HuH-7.5 (cell line): ENCODE data around the gene FSTL4.
"Not testable (repeated sequence)": the region's sequence is repeated elsewhere in the genome, so short reads cannot be mapped to it uniquely, and the experiment has no call there.

ENCODE experiments used
- DNase-seq: peaks from one replicate; pipeline ENCODE4 v3.0.0; 2011; ENCODE audit warnings: low spot score

FSTL4 gene

DNA sequence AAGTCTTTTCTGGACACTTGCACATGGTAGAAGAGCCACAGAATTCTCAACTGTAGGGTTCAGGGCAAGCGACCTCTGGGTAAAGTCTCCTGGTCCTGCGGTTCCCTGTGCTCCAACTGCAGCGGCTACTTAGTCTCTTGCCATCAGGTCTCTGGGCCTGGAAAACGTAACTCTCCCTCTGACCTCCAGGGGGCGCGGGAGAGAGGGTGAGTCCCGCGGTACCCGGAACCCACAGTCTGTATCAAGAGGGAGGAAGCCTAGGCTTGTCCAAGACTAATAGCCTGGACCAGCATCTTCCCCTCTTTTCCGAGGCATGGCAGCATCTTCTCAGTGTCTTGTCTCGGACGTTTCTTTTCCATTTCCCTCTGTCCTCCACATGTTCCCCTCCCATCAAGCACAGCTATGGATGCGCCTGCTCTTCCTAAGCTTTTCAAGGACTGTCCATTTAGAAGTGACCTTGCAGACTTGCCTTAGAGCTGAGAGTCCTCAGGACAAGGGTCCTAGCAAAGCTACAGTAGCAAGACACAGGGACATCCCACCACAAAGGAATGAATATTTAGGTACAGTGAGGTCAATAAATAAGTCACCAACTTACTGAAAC is 59.3 kb downstream of the FSTL4 start:
- peak; percentile 32 for DNase-seq

DNA sequence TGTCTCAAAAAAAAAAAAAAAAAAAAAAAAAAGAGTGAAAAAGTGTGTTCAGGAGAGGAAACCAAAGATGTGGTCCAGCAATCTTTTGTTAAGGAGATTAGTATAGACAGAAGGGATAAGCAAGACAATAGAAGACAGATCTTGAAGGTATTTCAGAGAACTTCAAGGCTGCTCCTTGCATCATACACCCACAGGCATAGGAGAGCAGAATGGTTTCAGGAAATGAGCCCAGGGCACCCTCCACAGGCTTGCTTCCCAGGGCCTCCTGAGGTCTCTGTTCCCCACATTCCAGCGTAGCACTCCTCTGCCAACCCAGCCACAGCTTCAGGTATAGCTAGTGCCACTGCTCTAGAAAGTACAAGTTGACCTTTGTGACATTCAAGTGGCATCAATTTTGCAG is 65.8 kb downstream of the FSTL4 start:
- DNase-seq, result no peak

DNA sequence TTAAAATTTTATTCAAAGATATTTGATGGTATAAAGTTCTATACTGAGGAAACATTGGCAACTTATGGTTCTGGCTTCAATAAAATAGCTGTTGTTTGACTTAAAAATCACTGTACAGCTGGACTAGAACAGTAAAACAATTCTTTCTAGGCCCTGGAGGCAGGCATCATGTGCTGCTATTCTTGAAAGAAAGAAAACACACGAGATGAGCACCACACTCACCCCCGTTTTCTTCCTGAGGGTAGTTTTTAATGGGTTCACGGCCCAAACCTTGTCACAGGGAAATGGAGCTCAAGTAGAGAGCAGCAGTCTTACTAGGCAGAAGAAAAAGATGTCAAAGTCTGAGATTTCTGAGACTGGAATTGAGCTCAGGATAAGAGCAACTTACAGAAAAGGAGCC is 68.0 kb downstream of the FSTL4 start:
- DNase-seq, result no peak

DNA sequence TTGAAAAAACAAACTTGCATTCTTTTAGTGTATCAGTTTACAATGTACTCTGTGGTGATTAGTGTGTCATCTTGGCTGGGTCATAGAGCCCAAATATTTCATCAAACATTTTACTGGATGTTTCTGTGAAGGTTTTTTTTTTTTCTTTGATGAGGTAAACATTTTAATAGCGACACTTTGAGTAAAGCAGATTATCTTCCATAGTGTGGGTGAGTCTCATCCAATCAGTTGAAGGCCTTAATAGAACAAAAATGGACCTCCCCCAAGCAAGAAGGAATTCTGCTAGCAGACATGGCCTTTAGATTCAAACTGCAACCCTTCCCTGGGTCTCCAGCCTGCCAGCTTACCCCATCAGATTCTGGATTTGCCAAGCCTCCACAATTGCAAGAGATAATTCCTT is 72.5 kb downstream of the FSTL4 start:
- DNase-seq, result no peak

DNA sequence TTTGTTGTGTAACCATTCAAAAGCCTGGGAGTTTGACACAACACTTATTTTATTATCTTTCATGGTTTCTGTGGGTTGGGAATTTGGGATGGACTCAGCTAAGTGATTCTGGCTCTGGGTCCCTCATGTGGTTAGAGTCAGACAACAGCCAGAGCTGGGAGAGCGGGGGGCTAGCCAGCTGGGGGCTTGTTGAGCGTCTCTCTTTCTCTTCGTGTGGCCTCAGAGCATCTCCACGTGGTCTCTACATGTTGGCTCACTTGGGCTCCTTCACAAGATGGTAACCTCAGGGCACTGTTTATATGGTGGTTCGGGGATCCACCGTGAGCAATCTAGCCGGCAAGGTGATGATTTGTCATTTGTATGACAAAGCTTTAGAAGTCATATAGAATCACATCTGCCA is 73.6 kb downstream of the FSTL4 start:
- no peak for DNase-seq

DNA sequence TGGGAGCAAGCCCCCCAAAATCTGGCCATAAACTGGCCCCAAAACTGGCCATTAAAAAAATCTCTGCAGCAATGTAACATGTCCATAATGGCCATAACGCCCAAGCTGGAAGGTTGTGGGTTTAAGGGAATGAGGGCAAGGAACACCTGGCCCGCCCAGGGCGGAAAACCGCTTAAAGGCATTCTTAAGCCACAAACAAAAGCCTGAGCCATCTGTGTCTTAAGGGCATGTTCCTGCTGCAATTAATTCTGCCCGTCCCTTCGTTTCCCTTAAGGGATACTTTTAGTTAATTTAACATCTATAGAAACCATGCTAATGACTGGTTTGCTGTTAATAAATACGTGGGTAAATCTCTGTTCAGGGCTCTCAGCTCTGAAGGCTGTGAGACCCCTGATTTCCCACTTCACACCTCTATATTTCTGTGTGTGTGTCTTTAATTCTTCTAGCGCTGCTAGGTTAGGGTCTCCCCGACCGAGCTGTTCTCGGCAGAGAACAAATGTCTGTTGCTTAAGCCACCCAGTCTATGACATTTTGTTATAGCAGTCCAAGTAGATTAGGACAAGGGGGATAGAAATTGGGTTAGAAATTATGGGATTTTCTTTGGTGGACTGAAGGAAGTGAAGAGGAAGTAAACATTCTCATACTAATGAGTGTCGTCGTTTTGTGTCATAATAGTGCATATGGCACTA is 77.0 kb downstream of the FSTL4 start:
- DNase-seq, result not testable (repeated sequence)

DNA sequence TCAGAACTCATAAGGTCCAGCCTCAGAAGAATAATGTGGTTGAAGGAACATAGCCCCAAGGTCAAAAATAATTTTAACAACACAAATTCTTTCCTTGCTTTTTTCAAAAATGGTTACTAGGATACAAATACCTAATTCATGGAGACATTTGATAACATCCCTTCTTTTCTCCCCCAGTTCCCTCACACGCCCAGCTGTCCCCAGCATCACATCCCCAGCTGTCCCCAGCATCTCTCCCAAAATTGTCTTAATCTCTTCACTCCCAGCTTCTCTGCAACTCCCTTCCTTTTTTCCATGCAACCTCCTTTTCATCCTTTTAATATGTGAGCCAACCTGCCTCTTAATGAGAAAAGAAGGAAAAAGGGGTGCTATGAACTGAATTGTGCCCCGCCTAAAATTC is 77.8 kb downstream of the FSTL4 start:
- no peak for DNase-seq

DNA sequence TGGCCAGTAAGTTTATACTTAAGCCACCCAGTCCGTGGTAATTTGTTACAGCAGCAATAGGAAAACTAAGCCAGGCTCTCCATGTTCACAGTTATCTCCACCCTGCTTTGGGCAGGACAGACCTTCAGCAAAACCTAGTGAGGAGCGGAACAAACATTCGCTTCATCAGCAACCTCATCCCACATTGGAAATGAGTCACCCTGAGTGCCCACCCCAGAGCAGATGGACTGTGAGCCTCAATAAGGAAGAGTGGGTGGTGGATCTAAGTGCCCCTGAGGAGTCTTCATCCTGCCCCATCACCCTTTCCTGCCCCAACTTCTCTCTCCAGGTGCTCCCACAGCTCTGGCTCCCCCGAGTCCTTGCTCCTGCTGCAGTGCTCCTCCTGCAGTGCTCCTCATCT is 78.8 kb downstream of the FSTL4 start:
- no peak for DNase-seq

DNA sequence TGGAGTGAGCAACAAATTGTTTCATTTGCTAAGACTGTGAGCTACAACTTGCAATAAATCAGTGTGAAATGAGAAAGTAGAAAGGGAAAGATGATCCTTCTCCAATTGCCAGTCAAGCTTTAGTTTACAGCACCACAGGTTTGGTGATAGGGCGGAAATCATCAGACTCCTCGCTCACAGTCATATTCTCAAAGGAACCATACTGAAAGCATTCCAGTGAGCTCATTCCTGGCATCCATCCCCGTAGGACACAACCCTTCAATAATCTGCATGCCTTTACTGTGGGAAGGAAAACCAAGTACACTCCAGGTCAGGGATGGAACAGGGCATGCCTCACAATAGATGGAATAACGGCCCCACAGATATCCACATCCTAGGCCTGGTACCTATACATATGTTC is 80.7 kb downstream of the FSTL4 start:
- DNase-seq, result no peak

DNA sequence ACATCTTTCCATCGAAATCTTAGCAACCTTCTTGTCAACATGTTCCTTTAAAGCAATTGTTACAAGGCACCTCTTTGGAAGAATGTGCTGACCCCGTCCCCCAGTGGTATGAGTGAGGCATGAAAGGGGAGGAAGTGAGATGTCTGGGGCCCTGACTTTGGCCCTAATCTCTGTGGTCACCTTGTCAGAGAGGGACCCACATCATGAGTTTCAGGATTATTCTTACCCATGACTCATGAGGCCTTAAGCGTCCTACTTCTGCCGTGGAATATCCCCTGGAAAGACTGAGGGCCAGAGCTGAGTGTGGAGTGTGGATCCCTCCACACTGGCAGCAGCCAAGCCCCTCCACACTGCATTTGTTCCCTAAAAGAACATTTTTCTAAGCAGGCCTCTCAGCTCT is 81.2 kb downstream of the FSTL4 start:
- no peak for DNase-seq

DNA sequence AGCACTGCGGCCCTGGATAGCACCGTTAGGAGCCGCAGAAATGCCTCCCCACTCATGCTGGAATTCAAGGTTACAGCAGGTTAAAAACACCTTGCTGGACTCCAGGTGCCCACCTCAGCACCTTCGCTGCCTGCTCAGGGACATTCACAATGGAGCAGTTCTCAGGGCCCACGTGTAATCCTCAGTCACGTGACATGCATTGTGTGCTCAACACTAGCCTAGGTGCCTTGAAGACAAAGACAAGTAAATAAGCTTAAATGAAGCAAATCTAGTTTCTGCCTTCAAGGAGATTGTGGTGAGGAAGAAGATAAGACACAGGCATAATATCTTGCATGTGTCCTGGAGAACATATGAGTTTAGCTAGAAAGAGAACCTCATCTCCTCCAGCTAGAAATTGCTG is 82.1 kb downstream of the FSTL4 start:
- no peak for DNase-seq

DNA sequence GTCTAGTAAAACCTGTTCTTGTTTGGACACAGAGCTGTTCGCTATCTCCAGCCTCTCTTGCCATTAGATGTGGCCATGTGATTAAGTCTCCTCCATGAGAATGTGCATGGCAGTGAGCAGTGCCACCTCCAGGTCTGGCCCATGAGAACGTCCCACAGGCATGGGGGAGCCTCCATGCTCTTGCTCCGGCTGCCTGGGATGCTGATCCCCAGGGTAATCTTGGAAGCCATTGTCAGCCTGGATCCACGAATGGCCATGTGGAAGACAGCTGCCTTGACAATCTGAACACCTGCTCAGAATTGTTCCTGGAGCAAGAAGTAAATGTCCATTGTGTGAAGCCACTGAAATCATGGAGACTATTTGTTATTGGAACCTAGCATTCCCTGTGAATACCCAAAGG is 83.5 kb downstream of the FSTL4 start:
- no peak for DNase-seq

DNA sequence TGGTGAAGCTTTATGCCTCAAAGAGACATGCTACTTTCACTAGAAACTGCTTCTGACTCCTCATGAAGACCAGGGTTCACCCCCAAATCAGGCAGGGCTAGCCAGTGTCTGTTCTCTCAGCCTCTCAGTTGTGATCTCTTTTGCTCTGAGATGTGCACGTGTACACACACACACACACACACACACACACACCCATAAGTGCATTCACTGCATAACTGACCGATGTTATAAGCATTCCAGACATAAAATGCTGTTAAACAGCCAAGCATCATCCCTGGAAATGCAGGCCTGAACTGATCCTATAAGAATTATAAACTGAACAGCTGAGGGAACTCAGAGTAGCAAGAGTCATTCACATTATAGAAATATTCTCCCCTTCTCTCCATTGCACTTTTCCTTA is 85.0 kb downstream of the FSTL4 start:
- no peak for DNase-seq

DNA sequence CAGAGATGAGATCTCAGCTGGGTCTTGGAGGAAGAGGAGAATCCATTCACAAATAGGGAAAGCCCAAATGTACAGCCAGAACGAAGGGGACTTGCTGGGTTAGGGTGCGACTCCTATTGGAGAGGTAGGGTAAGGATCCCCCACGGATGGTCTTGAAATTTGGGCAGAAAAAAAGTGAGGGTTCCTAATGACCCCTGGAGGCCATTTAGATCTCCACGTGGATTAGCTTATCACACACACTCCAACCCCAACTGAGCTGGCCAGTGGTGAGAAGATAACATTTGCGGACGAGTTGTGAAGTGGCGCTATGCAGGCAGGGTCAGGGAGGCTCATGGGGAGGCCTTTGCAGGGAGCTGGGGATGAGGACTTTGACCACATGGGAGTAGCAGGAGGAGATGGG is 86.0 kb downstream of the FSTL4 start:
- DNase-seq, result no peak

DNA sequence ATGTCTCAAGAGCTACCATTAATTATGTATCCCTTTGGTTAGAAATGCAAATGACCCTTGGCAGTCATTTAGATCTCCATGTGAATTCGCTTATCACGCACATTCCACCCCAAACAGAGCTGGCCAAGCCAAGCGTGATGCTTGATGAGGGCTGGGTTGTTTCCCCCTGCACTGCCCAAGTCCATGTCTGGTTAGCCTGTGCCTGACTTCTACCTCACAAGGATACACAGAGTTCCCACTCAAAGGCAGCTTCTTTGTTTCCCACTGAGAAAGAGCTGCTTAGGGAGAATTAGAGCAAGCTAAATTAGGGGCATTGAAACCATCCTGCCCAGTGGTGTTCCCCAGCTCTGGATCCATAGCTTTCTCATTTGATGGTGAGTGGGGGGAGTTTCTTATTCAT is 87.2 kb downstream of the FSTL4 start:
- no peak for DNase-seq

DNA sequence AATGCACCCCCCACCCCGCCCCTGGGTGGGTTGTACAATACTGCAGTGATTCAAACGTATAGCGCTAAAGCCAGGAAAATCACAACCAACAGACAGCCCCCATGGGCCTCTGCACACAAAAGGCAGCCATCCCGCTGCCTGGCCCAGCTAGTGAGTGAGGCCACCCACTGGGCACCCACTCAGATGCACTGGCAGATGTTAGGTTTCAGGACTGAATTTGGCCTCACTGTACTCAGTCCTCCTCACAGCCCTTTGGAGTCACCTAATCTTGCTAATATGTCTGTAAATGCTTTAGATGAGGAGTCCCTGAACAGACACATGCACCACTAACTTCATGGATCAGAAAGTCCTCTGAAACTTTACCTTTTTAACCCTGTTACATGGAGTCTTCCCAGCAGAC is 87.7 kb downstream of the FSTL4 start:
- no peak for DNase-seq

DNA sequence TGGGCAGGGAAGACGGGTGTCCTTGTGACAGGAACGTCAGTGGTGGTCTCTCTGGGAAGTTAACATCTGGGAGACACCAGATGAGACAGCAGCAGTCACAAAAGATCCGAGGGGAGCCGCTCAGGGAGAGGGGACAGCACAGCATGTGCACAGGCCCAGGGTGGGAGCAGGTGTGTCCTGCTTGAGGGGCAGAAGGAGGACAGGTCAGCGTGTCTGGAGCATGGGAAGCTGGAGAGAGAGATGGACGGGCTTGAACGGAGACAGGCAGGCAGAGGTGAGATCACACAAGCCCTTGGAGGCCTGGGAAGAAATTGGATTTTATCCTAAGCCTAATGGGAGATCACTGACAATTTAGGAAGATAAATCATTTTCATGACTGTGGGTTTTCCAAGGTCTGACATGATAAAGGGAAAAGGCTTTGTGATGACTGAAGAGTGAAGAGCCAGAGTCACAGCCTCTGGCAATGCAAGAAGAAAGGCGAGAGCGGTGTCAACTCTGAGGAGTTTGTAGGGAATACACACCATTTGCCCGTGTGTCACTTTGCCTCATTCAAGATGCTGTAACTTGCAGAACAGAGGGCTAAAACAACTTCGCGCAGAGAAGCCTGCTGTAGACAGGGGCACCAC is 88.3 kb downstream of the FSTL4 start:
- no peak for DNase-seq

DNA sequence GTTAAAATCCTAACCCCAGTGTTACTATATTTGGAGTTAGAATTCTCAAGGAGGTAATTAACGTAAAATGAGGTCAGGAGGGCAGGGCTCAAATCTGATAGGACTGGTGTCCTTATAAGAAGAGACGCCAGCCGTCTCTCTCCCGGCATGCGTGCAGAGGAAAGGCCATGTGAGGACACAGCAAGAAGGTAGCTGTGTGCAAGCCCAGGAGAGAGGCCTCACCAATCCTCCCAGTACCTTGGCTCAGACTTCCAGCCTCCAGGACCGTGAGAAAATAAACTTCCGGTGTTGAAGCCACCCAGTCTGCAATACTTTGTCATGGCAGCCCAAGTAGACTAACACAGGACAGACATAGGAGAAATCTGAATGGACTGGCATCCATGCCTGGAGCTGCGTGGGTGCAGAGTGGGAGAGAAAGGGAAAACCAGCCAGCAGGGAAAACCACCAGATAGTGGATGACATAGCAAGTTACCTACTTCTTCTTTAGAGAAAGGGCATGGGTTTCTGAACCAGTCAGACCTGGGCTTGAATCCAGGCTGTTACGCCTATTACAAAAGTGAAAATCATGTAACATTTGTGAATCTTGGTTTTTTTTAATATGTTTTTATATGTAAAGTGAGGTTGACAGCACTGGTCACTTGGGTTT is 89.2 kb downstream of the FSTL4 start:
- no peak for DNase-seq

DNA sequence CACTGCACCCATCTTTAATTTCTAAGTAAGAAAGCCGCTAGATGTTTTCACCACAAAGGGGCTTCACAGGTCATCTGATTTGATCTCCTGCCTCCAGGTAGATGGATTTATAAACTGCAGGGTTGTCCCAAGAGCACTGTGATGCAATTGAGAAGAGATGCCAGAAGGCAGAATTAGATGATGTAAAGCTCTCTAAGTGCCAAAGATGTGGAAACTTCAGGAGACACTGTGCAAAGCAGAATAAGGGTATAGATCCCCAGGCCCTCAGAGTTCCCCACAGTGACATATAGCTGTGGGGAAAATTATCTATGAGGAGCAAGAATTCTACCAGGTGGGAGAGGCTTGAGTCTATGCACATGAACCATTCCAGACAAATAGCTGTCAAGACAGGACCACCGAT is 90.5 kb downstream of the FSTL4 start:
- DNase-seq, result no peak

DNA sequence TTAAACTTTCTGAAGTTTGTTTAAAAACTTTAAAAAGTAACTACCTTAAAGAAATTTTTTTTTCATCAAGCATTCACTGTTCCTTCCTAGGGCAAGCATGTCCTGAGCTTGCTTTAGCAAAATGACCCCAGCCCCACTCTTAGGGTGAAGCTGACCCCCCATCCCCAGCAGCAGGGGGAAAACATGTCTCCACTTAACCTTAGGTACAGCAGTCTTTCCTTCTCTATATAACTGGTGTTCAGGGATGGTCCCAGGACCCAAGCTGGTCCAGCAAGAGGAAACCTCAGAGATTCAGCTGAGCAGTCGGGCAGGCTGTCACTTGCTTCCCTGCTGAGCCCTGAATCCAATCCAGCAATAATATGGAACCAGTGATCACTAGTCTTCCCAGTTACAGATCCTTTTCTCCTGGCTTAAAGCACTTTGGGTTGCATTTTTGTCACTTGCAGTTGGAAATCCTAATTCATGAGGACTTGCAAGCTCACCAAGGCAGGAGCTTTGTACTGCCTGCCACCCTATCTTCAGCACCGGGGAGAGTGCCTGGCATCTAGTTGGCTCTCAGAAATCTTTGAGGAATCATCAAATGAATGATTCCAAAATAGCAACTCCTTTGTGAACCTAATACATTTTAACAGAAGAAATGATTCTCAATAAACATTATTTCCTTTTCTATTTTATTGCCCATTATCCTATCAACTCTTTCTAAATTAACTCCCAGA is 91.2 kb downstream of the FSTL4 start:
- DNase-seq, result no peak

DNA sequence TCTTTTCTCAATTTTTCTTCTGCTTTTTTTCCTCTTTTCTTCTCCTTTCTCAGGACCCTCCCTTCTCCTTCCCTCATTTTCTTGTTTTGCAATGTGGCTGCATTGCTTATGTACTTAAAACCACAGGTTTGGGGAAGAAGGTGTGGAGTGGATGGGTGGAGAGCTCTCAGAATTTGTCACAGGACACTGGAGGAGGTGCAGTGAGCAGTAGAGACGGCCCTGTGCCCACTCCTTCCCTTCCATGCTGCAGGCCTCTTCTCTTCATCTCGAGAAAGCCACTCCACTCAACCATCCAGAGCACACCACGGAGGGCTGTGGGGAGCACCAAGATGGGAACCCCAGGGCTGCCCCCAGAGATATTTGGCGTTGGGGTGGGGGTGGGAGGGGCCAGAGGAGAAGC is 92.3 kb downstream of the FSTL4 start:
- DNase-seq, result no peak

DNA sequence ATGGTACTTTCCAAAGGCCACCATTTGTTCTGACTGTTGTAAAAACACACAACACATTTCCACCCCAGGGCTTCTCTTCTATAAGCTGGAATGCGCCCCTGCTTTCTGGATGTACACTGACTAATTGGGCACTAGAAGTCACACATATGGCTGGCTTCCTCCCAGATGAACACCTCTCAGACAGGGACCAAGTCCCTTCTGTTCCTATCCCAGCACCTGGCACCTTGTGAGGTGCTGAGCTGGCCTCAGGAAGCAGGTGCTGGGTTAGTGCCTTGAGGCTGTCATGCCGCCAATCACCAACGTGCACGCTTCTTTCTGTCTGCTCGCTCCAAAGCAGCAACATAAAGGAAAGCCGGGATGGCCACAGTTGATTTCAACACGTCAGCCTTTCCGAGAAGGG is 93.2 kb downstream of the FSTL4 start:
- no peak for DNase-seq

DNA sequence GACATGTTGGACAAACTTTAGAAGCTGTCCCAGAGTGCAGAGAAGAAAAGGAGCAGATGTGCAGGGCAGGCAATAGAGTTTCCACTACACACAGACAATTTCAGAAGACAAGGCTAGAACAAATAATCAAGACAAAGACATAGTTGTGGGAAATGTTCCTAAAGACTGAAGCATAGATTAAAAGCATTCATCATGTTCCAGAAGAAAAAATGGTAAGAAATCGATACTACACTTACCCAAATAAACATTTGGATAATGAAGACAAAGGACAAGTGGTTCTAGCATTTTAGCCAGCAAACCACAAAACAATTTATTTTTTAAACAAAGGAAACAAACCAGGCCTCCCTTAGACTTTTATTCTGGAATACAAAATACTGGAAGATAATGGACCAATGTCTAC is 97.9 kb downstream of the FSTL4 start:
- DNase-seq, result no peak
